Fibroblast of mammary gland (primary cell): Measurements from ENCODE around the gene SLC15A4.

ENCODE experiments used
- DNase-seq: peaks from one replicate; pipeline ENCODE4 v3.0.0-alpha.2; 2010; ENCODE audit warnings: low read depth
- H3K4me3 ChIP-seq: 2 replicates; pipeline ENCODE4 v1.5.1; 2011; ENCODE audit warnings: low read depth, mild to moderate bottlenecking, low read length, moderate library complexity; ENCODE audit not compliant: control insufficient read depth
- CTCF ChIP-seq: conservative IDR thresholded peaks from 2 replicates; pipeline ENCODE4 v1.5.1; 2011; ENCODE audit warnings: low read depth, low read length, inconsistent platforms; ENCODE audit not compliant: control insufficient read depth, insufficient read depth

The SLC15A4 gene

GRCh38 chr12:128823916-128824839 lies at the start of gene SLC15A4:
Gene SLC15A4, minus strand, starts transcription at chr12:128823958. Its CDS starts 15 bp downstream, at chr12:128823943.
- peak; percentile 16 for TF ChIP-seq CTCF
- peak; percentile 83 for DNase-seq
- H3K4me3 ChIP-seq = peak within 1 kb of the TSS; percentile 74

- no peak for DNase-seq
- no peak for TF ChIP-seq CTCF
- no peak overlapping the region for H3K4me3 ChIP-seq
Observed at GRCh38 chr12:128872303-128872702, 48.5 kb upstream of the SLC15A4 start.

GRCh38 chr12:128871516-128871892 lies 47.7 kb upstream of the SLC15A4 start:
- no peak overlapping the region for H3K4me3 ChIP-seq
- no peak for DNase-seq
- no peak for TF ChIP-seq CTCF

GRCh38 chr12:128867466-128867865 lies 43.7 kb upstream of the SLC15A4 start:
- no peak for TF ChIP-seq CTCF
- no peak overlapping the region for H3K4me3 ChIP-seq
- DNase-seq = no peak

- no peak for DNase-seq
- no peak for TF ChIP-seq CTCF
- H3K4me3 ChIP-seq = no peak overlapping the region
Observed at GRCh38 chr12:128864516-128865186, 40.9 kb upstream of the SLC15A4 start.

- no peak for DNase-seq
- no peak for TF ChIP-seq CTCF
- no peak overlapping the region for H3K4me3 ChIP-seq
Observed at GRCh38 chr12:128863957-128864356, 40.2 kb upstream of the SLC15A4 start.
